Measurements from ENCODE around the gene ZC3H12A. TPM values are rescaled to one million over a fixed set of nuclear protein-coding genes. Genes with fewer than 3 reads are reported as not detected.

The ZC3H12A gene
- total RNA-seq, 1 donor from 2014 or later = 14.2 TPM

DNA sequence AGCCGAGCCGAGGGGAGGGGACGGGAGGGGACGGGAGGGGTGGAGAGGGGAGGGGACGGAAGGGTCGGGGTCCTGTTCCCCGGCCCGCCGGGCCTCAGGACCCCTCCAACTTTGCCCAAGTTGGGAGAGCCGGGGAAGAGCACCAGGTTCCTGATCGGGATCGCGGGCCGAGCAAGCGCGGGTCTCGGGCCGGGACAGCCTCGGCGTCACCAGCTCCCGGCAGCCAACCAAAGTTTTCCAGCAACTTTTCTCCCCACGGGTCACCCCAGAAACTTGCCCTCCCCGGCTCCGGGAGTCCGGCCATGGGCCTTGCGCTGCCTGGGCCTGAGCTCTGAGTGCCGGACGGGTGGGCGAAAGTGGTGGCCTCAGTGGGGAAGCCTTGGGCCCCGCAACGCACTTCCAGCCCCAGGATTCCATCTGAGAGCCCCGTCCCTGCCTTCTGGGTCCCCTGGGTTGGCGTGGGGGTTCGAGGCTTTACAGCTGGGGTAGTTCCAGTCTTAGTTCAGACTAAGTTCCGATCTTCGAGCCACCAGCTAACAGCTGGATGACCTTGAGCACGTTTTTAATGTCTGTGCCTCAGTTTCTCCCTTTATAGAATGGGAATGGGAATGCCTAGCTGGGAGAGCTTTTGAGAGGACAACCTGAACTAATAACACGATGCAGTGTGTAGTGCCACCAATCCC lies 458 bp downstream of the ZC3H12A start:
- TF ChIP-seq, protein P1, sequence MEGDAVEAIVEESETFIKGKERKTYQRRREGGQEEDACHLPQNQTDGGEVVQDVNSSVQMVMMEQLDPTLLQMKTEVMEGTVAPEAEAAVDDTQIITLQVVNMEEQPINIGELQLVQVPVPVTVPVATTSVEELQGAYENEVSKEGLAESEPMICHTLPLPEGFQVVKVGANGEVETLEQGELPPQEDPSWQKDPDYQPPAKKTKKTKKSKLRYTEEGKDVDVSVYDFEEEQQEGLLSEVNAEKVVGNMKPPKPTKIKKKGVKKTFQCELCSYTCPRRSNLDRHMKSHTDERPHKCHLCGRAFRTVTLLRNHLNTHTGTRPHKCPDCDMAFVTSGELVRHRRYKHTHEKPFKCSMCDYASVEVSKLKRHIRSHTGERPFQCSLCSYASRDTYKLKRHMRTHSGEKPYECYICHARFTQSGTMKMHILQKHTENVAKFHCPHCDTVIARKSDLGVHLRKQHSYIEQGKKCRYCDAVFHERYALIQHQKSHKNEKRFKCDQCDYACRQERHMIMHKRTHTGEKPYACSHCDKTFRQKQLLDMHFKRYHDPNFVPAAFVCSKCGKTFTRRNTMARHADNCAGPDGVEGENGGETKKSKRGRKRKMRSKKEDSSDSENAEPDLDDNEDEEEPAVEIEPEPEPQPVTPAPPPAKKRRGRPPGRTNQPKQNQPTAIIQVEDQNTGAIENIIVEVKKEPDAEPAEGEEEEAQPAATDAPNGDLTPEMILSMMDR (IDR thresholded peaks at IDR 0.05; ENCODE audit: insufficient read depth, low read length, severe bottlenecking) = no peak
- FAIRE-seq = no peak
- no peaks in the 10 kb centered on the region for H3K27me3 ChIP-seq (ENCODE audit: control insufficient read depth, insufficient read depth, low read length)
- H3K4me3 ChIP-seq (ENCODE audit: low read depth, low read length) = peak overlapping the region; percentile 80
- DNase-seq (ENCODE audit: low read depth) = no peak
- H3K36me3 ChIP-seq (ENCODE audit: control insufficient read depth, insufficient read depth, low read length) = peaks cover 28% of the 10 kb centered on the region

DNA sequence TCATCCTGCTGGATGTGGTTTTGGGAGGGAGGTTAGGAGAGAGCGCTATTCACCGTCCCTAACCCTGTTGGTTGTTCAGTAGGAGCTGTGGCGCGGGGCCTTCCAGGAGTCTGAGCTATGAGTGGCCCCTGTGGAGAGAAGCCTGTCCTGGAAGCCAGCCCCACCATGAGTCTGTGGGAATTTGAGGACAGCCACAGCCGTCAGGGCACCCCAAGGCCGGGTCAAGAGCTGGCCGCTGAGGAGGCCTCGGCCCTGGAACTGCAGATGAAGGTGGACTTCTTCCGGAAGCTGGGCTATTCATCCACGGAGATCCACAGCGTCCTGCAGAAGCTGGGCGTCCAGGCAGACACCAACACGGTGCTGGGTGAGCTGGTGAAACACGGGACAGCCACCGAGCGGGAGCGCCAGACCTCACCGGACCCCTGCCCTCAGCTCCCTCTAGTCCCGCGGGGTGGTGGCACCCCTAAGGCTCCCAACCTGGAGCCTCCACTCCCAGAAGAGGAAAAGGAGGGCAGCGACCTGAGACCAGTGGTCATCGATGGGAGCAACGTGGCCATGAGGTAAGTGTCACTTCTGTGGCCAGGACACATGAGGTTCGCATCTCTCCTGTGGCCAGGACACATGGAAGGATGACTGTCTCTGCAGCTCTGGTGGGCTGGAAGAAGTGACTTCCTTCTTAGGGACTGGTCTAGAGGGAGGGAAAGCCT lies 1.2 kb downstream of the ZC3H12A start:
- FAIRE-seq (no peak), DNase-seq (ENCODE audit: low read depth) (no peak)
- H3K4me3 ChIP-seq (ENCODE audit: low read depth, low read length) = peak overlapping the region; percentile 80
- H3K27me3 ChIP-seq (ENCODE audit: control insufficient read depth, insufficient read depth, low read length) = no peaks in the 10 kb centered on the region
- TF ChIP-seq, protein P1 (IDR thresholded peaks at IDR 0.05; ENCODE audit: insufficient read depth, low read length, severe bottlenecking) = no peak
- peaks cover 35% of the 10 kb centered on the region for H3K36me3 ChIP-seq (ENCODE audit: control insufficient read depth, insufficient read depth, low read length)

DNA sequence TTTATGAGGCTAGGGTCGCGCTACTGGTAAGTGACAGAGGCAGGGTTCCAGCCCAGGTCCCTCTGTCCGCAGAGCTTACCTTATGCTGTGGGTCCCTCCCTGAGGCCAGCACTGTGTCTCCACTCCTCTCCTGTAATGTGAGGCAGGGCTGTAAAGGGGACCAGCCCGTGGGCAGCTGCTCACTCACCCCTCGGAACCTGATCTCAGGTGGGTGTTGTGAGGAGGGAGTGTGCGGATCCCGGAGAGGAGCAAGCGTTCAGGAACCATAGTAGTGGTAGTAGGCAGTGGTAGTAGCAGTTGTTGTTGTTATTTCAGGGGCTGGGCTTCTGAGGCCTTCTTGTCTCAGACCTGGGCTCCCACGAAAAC lies 1.7 kb downstream of the ZC3H12A start:
- peaks cover 40% of the 10 kb centered on the region for H3K36me3 ChIP-seq (ENCODE audit: control insufficient read depth, insufficient read depth, low read length)
- no peak for FAIRE-seq
- DNase-seq (ENCODE audit: low read depth) = no peak
- peak overlapping the region; percentile 80 for H3K4me3 ChIP-seq (ENCODE audit: low read depth, low read length)
- TF ChIP-seq, protein P1 (IDR thresholded peaks at IDR 0.05; ENCODE audit: insufficient read depth, low read length, severe bottlenecking) = no peak
- no peaks in the 10 kb centered on the region for H3K27me3 ChIP-seq (ENCODE audit: control insufficient read depth, insufficient read depth, low read length)

DNA sequence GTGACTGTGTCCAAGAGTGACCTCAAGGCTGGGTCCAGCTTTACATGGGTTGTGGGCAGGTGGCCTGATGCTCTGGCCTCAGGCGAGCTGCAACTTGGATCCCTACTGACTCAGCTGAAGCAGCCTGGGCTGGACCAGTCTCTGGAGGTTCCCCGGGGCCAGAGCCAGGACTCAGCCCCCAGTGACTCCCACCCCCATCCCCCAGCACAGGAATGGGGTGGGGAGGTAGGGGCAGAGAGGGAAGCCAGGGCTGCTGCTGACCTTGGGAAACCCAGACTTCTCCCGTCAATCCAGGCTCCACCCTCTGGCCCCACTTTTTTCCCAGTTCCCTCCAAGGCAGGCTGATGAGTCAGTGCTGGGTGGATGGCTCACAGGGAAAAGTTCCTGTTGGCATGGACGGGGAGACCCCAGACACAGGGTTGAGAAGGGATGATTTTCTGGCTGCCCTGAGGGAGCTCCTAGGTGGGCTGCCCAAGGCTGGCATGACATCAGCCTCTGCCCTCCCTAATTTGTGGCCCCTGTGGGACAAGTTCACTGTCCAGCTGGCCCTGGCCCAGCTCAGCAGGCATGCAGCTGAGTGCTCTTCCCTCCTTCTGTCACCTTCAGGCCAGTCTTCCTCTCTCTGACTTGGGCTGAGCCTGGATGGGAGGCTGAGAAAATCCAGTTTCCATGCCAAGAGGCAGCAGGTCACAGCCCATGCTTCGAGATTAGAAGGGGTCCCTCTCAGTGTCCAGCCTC lies 2.2 kb downstream of the ZC3H12A start:
- TF ChIP-seq, protein P1 (IDR thresholded peaks at IDR 0.05; ENCODE audit: insufficient read depth, low read length, severe bottlenecking) = no peak
- H3K36me3 ChIP-seq (ENCODE audit: control insufficient read depth, insufficient read depth, low read length) = peaks cover 46% of the 10 kb centered on the region
- peak overlapping the region; percentile 80 for H3K4me3 ChIP-seq (ENCODE audit: low read depth, low read length)
- H3K27me3 ChIP-seq (ENCODE audit: control insufficient read depth, insufficient read depth, low read length) = no peaks in the 10 kb centered on the region
- FAIRE-seq (no peak), DNase-seq (ENCODE audit: low read depth) (peak; percentile 90)

DNA sequence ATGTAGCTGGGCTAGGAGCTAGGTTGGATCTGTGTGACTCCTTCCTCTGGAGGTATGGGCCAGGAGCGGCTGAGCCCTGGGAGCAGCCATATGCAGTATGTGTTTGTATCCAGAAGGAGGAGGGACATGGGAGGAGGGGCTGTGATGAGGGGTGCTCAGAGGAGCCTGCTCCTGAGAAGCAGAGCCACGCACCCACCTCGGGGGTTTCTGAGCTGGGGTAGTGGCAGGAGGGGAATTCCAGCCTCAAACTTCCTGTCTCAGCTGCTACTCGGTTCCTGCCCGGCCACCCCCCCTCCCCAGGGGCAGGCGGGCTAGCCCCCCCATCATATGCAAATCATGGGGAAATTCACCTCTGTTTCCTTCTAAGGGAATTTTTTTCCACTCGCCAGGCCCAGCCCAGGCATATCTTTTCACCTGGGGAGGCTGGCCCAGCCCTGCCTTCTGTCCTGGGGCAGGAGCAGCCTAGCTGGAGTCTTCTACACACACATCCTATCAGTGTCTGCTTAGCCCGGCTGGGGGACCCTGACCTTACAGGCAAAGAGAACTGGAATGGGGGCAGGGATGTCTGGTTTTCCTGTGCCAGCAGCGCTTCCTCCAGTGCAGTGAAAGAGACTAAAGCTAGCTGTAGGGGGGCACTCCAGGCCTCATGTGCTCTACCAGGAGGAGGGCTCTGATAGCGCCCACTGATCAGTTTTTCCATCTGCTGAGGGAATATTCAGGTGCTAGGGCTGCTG lies 3.0 kb downstream of the ZC3H12A start:
- DNase-seq (ENCODE audit: low read depth) = peak; percentile 72
- H3K27me3 ChIP-seq (ENCODE audit: control insufficient read depth, insufficient read depth, low read length) = no peaks in the 10 kb centered on the region
- no peak for FAIRE-seq

More for the DNA sequence above, 3.0 kb downstream of the ZC3H12A start:
- TF ChIP-seq, protein P1 (IDR thresholded peaks at IDR 0.05; ENCODE audit: insufficient read depth, low read length, severe bottlenecking) = no peak
- Histone ChIP-seq H3K36me3 (ENCODE audit: control insufficient read depth, insufficient read depth, low read length) (peaks cover 52% of the 10 kb centered on the region), H3K4me3 (ENCODE audit: low read depth, low read length) (peak overlapping the region; percentile 80)

All from bronchial epithelial cell (primary cell).